Activated CD4-positive, alpha-beta memory T cell treated with anti-CD3 and anti-CD28 coated beads for 36 hours (primary cell): ENCODE measurements around the gene SF3A1. TPM values are rescaled to one million over a fixed set of nuclear protein-coding genes. Genes with fewer than 3 reads are reported as not detected.

Experiments used
- CTCF ChIA-PET: fragments of 350-600 bp; sonication (Branson Sonifier 250); formaldehyde crosslinking; loops from one replicate; lab custom pipeline; 2021; ENCODE audit warnings: antibody characterized with exemption, inconsistent platforms; lab: Charles Lee
- POLR2A ChIA-PET: fragments of 350-600 bp; sonication (Branson Sonifier 250); formaldehyde crosslinking; loops from one replicate; lab custom pipeline; 2021; ENCODE audit warnings: antibody characterized with exemption; lab: Charles Lee
- DNase-seq: peaks from one replicate; pipeline ENCODE4 v3.0.0-alpha.2; 2020
- H3K27ac Mint-ChIP-seq: one replicate; pipeline ENCODE4 v1.8.0; 2021; ENCODE audit warnings: mixed read lengths
- H3K27me3 Mint-ChIP-seq: one replicate; pipeline ENCODE4 v1.8.0; 2021; ENCODE audit warnings: mixed read lengths
- H3K36me3 Mint-ChIP-seq: one replicate; pipeline ENCODE4 v1.8.0; 2021; ENCODE audit warnings: mixed read lengths
- H3K4me1 Mint-ChIP-seq: one replicate; pipeline ENCODE4 v1.8.0; 2021; ENCODE audit warnings: low read depth, mixed read lengths
- H3K4me3 Mint-ChIP-seq: one replicate; pipeline ENCODE4 v1.8.0; 2021; ENCODE audit warnings: mild to moderate bottlenecking, mixed read lengths
- H3K9me3 Mint-ChIP-seq: one replicate; pipeline ENCODE4 v1.8.0; 2021; ENCODE audit warnings: mixed read lengths
- intact Hi-C: fragments of 100-400 bp; cut with micrococcal nuclease; formaldehyde crosslinking; loops from one replicate; pipeline ENCODE4 v1.15.1; 2023
- total RNA-seq, 2 experiments: library from RNA; stranded (reverse); gene quantifications; one replicate each; pipeline ENCODE4 v1.2.3, GENCODE V29; 2021

Gene SF3A1
- total RNA-seq, 2 experiments from 2014 or later, result 255 to 273 TPM

DNA sequence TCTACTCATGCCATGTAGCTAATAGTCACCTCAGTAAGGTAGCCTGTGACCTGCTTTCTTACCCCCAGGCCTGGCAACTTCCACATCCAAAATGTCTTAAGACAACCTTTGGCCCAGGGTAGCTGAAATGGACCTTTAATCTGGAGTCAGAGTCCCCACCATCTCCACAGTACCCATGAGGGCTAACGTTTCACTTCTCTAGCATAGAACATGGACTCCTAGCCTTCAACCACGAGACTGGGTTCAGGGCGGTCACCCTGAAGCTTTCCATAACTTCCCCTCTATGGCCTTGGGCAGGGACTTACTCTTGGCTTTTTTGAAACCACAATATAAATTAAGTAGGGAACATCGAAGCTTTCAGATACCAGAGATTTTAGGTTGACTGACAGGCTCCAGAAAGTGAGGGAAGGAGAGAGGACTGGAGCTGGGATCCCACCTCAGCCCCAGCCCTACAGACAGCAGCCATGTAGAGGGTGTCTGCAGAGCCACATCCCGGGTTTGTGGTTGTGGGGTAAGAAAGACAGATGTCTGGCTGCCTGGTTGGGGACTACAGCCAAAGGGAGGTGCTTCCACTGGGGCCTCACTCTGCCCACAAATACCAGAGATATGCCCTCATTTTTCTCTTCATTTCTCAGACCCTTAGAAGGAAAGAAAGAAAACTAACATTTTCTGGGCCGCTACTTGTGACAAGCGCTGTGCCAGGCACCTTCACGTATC is 32.5 kb downstream of the SF3A1 start:
- peak overlapping the region; percentile 83 for H3K4me3 Mint-ChIP-seq
- intact Hi-C loops, result loop anchor here (1.0 kb wide), 1 partner anchor 23 kb away; no protein-coding TSS in a partner anchor
- peak; percentile 63 for DNase-seq
- H3K36me3 Mint-ChIP-seq, result peaks cover 7% of the 10 kb centered on the region
- peaks cover 66% of the 10 kb centered on the region for H3K4me1 Mint-ChIP-seq
- ChIA-PET POLR2A (interaction anchor here (0.7 to 1.6 kb wide), 3 partner anchors 9 to 14 kb away, joined by 3 to 5 read pairs (median 3); no protein-coding TSS in a partner anchor), CTCF (interaction anchor here (1.0 to 11.4 kb wide), 4 partner anchors 8 to 63 kb away, joined by 4 to 117 read pairs (median 8); partner anchors contain the start of genes CASTOR1 and RNF215)
- H3K9me3 Mint-ChIP-seq, result no peaks in the 10 kb centered on the region
- H3K27me3 Mint-ChIP-seq, result no peaks in the 10 kb centered on the region
- H3K27ac Mint-ChIP-seq, result peak overlapping the region; percentile 78

DNA sequence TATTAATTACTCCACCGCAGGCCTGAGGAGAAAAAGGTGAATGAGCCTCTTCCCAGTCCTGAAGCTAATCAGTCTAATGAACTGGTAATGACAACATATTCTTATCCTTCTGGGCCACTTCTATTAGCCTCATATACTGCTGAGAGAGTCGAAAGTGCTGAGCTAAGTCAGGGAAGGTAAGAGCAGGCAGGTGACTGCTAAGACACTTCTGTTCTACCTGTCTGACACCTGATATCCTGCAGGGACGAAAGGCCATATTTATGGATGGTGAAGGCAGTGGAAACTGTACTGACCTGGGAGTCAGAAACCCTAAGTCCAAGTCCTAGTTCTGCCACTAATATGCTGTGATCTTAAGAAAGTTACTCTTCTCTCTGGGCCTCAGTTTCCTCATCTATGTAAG is 33.4 kb downstream of the SF3A1 start:
- Mint-ChIP-seq H3K27ac (peak overlapping the region; percentile 78), H3K36me3 (peaks cover 11% of the 10 kb centered on the region), H3K9me3 (no peaks in the 10 kb centered on the region), H3K4me3 (no peak overlapping the region), H3K4me1 (peaks cover 76% of the 10 kb centered on the region), H3K27me3 (no peaks in the 10 kb centered on the region)
- POLR2A ChIA-PET, result interaction anchor here (0.7 to 0.9 kb wide), 3 partner anchors 9 to 15 kb away, joined by 3 to 4 read pairs (median 3); no protein-coding TSS in a partner anchor
- CTCF ChIA-PET, result interaction anchor here (0.6 to 11.4 kb wide), 3 partner anchors 7 to 56 kb away, joined by 3 to 117 read pairs (median 9); partner anchors contain the start of gene CASTOR1
- intact Hi-C loops, result no loop called here
- no peak for DNase-seq

DNA sequence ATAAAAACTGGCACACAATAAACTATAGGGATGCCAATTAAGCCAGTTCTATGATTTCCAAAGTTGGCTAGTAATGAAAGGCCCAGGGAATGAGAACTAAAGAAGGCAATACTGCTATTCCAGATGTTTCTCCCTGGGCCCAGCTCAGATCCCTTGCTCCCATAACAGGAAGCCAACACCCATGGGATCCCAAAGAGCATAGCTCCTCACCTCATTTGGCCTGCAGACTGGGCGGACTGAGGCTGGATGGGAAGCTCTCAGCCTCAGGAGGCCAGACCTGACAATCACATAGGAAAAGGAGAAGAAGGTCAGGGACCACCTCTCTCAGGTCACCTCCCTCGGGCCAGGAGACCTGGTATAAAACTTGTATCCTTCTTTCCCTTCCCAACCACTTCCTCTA is 35.2 kb downstream of the SF3A1 start:
- POLR2A ChIA-PET, result no interaction called here
- Mint-ChIP-seq H3K4me1 (peaks cover 78% of the 10 kb centered on the region), H3K27me3 (no peaks in the 10 kb centered on the region), H3K9me3 (no peaks in the 10 kb centered on the region), H3K27ac (no peak overlapping the region), H3K4me3 (no peak overlapping the region), H3K36me3 (peaks cover 11% of the 10 kb centered on the region)
- DNase-seq, result no peak
- CTCF ChIA-PET, result interaction anchor here (0.7 to 11.4 kb wide), 5 partner anchors 14 to 101 kb away, joined by 3 to 117 read pairs (median 3); partner anchors contain the start of genes CASTOR1 and SF3A1
- intact Hi-C loops, result no loop called here

DNA sequence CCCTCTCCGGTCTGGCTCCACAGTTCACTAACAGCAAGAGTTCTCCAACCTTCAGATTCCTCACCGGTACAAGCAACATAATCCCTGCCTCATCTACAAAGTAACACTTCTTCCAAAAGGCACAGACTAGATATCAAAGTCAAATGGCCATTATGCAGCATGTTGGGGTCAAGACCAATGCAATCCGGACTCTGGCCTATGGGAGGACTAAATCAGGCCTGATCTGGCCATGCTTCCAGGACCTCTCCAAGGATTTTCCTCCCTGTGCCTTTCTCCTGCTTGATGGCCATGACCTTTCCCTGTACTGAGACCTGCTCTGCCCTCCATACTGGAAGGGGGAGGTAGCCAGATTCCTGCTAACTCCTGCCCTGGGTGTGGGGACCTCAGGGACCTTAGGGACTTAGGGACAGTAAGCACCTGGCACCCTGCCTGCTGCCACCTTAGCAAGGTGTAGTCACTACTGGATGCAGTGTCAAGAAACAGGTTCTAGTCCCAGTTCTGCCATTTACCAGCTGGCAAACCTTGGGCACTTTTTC is 36.6 kb downstream of the SF3A1 start:
- POLR2A ChIA-PET, result no interaction called here
- Mint-ChIP-seq H3K27me3 (no peaks in the 10 kb centered on the region), H3K36me3 (peaks cover 9% of the 10 kb centered on the region), H3K9me3 (no peaks in the 10 kb centered on the region), H3K27ac (peak overlapping the region; percentile 10), H3K4me3 (no peak overlapping the region), H3K4me1 (peaks cover 84% of the 10 kb centered on the region)
- CTCF ChIA-PET, result interaction anchor here (1.3 to 11.4 kb wide), 3 partner anchors 15 to 105 kb away, joined by 3 to 117 read pairs (median 3); partner anchors contain the start of genes CASTOR1 and MTFP1
- no peak for DNase-seq
- intact Hi-C loops, result no loop called here

DNA sequence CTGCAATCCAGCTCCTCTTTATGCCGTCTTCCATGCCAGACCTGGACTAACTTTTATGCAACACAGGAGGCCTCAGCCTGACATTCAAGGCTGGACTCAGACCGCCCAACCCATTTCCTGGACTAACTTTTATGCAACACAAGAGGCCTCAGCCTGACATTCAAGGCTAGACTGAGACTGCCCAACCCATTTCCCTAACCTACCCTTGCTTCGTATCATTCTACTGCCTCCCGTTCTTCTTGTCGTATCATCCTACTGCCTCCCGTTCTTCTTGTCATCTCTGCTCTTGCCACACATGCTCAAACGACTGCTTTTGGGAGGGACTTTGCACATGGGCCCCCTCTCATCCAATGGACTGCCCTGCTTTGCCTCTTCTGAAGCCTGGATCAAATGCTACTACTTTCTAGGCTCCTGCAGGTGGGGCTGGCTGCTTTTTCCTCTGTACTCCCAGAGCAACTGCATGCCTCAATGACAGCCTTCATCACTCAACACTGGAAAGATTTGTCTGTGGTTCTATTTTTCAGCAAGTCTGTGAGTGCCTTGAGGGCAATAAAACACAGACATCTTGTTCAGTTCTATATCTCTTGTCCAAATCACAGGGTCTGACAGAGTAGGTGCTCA is 37.8 kb downstream of the SF3A1 start:
- no peak for DNase-seq
- no peaks in the 10 kb centered on the region for H3K9me3 Mint-ChIP-seq
- CTCF ChIA-PET, result interaction anchor here (11.4 kb wide), 1 partner anchor 30 kb away, joined by 117 read pairs; the partner anchor contains the start of gene CASTOR1
- POLR2A ChIA-PET, result interaction anchor here (0.5 kb wide), 1 partner anchor 94 kb away, joined by 3 read pairs; no protein-coding TSS in a partner anchor
- intact Hi-C loops, result no loop called here
- no peak overlapping the region for H3K4me3 Mint-ChIP-seq
- no peaks in the 10 kb centered on the region for H3K27me3 Mint-ChIP-seq
- H3K27ac Mint-ChIP-seq, result peak overlapping the region; percentile 49
- H3K4me1 Mint-ChIP-seq, result peaks cover 84% of the 10 kb centered on the region
- H3K36me3 Mint-ChIP-seq, result peaks cover 9% of the 10 kb centered on the region

DNA sequence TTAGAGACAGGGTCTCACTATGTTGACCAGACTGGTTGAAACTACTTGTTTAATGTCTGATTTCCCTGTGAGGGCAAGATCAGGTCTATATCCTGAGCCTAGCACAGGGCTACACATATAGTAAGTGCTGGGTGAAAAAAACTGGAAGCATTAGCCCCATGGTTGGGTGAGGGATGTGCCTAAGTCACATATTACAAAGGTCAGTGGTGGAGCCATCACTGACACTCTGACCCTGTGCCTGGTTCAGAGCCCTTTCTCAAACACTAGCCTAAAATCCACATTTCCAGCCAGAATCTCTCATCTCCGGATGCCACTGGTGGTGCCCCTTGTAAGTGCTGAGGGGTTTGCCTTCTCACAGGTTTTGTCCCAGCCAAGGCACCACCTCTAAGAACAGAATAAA is 38.9 kb downstream of the SF3A1 start:
- peaks cover 12% of the 10 kb centered on the region for H3K36me3 Mint-ChIP-seq
- intact Hi-C loops, result no loop called here
- H3K27ac Mint-ChIP-seq, result peak overlapping the region; percentile 49
- DNase-seq, result no peak
- peaks cover 84% of the 10 kb centered on the region for H3K4me1 Mint-ChIP-seq
- ChIA-PET POLR2A (no interaction called here), CTCF (interaction anchor here (1.8 kb wide), 1 partner anchor 69 kb away, joined by 4 read pairs; the partner anchor contains the start of gene RNF215)
- no peaks in the 10 kb centered on the region for H3K9me3 Mint-ChIP-seq
- no peak overlapping the region for H3K4me3 Mint-ChIP-seq
- H3K27me3 Mint-ChIP-seq, result no peaks in the 10 kb centered on the region

DNA sequence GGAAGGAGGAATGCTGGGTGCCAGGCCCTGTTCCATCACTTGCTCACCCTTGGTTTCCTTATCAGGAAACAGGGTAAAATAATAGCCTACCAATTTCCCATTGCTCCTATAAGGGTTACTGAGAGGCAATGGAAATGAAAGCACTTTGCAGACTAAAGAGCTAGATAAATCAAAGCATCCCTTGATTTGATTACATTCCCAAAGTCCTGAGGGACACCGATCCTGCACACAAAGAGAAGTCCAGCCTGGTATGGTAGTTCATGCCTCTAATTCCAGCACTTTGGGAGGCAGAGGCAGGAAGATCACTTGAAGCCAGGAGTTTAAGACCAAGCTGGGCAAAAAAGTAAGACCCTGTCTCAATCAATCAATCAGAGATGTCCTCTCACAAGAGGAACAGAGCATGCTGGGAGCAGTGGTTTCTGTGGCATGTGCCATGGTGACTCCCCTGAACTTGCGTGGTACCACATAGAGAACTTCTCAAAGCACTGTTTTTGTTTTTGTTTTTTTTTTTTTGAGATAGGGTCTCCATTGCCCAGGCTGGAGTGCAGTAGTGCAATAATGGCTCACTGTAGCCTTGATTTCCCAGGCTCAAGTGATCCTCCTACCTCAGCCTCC is 40.6 kb downstream of the SF3A1 start:
- ChIA-PET POLR2A (interaction anchor here (0.6 to 1.6 kb wide), 5 partner anchors 10 to 31 kb away, joined by 3 to 6 read pairs (median 3); partner anchors contain the start of gene TBC1D10A), CTCF (interaction anchor here (1.1 to 4.5 kb wide), 5 partner anchors 8 to 769 kb away, joined by 3 to 28 read pairs (median 4); partner anchors contain the start of genes CASTOR1 and RNF215)
- peak; percentile 44 for DNase-seq
- no peaks in the 10 kb centered on the region for H3K9me3 Mint-ChIP-seq
- intact Hi-C loops, result no loop called here
- H3K27ac Mint-ChIP-seq, result peak overlapping the region; percentile 84
- no peaks in the 10 kb centered on the region for H3K27me3 Mint-ChIP-seq
- peaks cover 12% of the 10 kb centered on the region for H3K36me3 Mint-ChIP-seq
- peaks cover 91% of the 10 kb centered on the region for H3K4me1 Mint-ChIP-seq
- no peak overlapping the region for H3K4me3 Mint-ChIP-seq

DNA sequence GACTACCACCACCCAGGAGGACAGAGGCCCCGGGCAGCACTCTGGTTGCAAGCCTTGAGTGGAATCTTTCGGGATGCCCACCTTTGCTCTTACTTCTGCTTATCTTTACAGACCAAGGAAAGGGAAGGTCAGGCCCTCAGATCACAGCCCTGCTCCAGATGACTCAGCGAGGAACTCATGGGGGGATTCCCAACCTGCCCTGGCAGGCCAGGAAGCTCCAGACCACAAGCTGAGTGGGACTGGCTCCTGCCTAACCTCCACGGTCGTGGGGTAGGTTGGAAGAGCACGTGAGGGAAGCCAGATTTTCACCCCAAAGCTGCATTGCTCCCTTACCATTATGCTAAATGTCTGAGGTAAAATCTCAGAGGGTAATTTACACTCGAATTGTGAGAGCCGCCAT is 41.8 kb downstream of the SF3A1 start:
- POLR2A ChIA-PET, result interaction anchor here (0.5 to 0.8 kb wide), 4 partner anchors 9 to 33 kb away, joined by 3 to 4 read pairs (median 3); no protein-coding TSS in a partner anchor
- intact Hi-C loops, result loop anchor here (1.0 kb wide), 1 partner anchor 9 kb away; no protein-coding TSS in a partner anchor
- CTCF ChIA-PET, result interaction anchor here (1.1 to 4.5 kb wide), 4 partner anchors 9 to 770 kb away, joined by 4 to 28 read pairs (median 8); partner anchors contain the start of genes CASTOR1 and RNF215
- no peaks in the 10 kb centered on the region for H3K9me3 Mint-ChIP-seq
- H3K4me3 Mint-ChIP-seq, result no peak overlapping the region
- H3K27ac Mint-ChIP-seq, result peak overlapping the region; percentile 84
- DNase-seq, result peak; percentile 76
- peaks cover 93% of the 10 kb centered on the region for H3K4me1 Mint-ChIP-seq
- H3K36me3 Mint-ChIP-seq, result peaks cover 10% of the 10 kb centered on the region
- no peaks in the 10 kb centered on the region for H3K27me3 Mint-ChIP-seq

DNA sequence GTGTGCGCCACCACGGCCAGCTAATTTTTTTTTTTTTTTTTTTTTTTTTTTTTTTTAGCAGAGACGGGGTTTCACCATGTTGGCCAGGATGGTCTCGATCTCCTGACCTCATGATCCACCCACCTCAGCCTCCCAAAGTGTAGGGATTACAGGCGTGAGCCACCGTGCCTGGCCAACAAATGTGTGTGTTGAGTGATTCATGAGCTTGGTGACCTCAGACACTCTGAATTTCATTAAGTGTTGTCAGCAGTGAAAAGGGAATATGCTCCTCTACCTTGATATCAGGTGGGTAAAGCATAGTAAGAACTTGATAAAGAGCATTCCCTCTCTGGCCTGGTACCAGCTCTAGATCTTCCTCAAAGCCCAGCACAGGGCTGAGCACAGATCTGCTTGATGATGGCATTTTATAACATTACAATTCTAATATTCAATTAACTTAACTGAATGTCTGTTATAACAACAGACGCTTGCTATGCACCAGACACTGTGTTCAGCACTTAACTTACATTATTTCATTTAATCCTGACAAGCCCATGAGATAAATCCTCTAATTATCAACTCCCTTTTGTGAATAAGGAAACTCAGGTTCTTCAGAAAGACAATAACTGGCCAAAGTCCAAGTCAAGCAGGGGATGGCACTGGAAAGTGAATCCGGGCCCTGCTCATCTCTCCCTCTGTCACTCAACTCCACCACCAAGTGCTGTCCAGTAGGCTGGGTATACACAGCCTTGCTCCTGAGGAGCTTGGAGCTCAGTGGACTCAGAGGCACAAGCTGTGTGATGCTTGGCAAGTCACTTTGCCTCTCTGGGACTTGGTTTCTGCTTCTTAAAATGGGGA is 42.9 kb downstream of the SF3A1 start:
- CTCF ChIA-PET, result interaction anchor here (0.6 to 4.5 kb wide), 4 partner anchors 26 to 773 kb away, joined by 3 to 28 read pairs (median 5); partner anchors contain the start of genes CASTOR1 and RNF215
- DNase-seq, result peak; percentile 23
- intact Hi-C loops, result loop anchor here (1.0 kb wide), 1 partner anchor 7 kb away; no protein-coding TSS in a partner anchor
- no peaks in the 10 kb centered on the region for H3K27me3 Mint-ChIP-seq
- H3K4me3 Mint-ChIP-seq, result no peak overlapping the region
- peak overlapping the region; percentile 84 for H3K27ac Mint-ChIP-seq
- peaks cover 7% of the 10 kb centered on the region for H3K36me3 Mint-ChIP-seq
- POLR2A ChIA-PET, result interaction anchor here (0.6 to 1.3 kb wide), 4 partner anchors 9 to 113 kb away, joined by 3 to 4 read pairs (median 3); no protein-coding TSS in a partner anchor
- peaks cover 91% of the 10 kb centered on the region for H3K4me1 Mint-ChIP-seq
- no peaks in the 10 kb centered on the region for H3K9me3 Mint-ChIP-seq

DNA sequence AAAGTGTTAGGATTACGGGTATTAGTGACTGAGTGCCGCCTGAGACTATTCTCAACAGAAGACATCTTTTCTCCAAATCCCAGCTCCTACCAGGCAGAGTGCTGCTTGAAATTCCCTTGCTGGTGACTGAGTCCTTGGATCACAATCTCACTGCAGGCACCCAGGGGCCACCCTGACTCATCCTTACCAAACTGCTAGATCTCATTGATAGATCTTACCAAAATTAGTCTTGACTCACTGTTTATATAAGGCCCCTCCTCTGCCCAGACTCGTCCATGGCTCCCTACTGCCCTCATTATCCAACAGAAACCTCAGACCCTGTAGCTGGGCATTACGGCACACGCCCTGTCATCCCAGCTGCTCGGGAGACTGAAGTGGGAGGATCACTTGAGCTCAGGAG is 44.6 kb downstream of the SF3A1 start:
- Mint-ChIP-seq H3K27me3 (no peaks in the 10 kb centered on the region), H3K27ac (peak overlapping the region; percentile 98), H3K36me3 (peaks cover 5% of the 10 kb centered on the region), H3K9me3 (no peaks in the 10 kb centered on the region), H3K4me3 (no peak overlapping the region), H3K4me1 (peaks cover 90% of the 10 kb centered on the region)
- CTCF ChIA-PET, result interaction anchor here (0.9 to 1.4 kb wide), 3 partner anchors 25 to 75 kb away, joined by 3 to 4 read pairs (median 3); partner anchors contain the start of gene RNF215
- DNase-seq, result peak; percentile 53
- intact Hi-C loops, result no loop called here
- POLR2A ChIA-PET, result no interaction called here
